Ovary (tissue), 9 donors: ENCODE data around the gene URM1. TPM values are rescaled to one million over a fixed set of nuclear protein-coding genes. Genes with fewer than 3 reads are reported as not detected.

ENCODE experiments used
- DNase-seq, 5 donors: peaks; one replicate each; pipeline ENCODE4 v3.0.0-alpha.2; 2019 to 2020
- H3K27ac ChIP-seq, 2 donors: fragments of 200-600 bp; one replicate each; pipeline versions ENCODE4 v1.5.1 to v1.8.0; 2019 to 2022
- H3K27me3 ChIP-seq: fragments of 200-600 bp; one replicate; pipeline ENCODE4 v1.8.0; 2022
- H3K36me3 ChIP-seq: fragments of 200-600 bp; sonication (generic); one replicate; pipeline ENCODE4 v1.5.1; 2019
- H3K4me1 ChIP-seq: one replicate; pipeline ENCODE4 v1.8.1; 2013; ENCODE audit warnings: mild to moderate bottlenecking, moderate library complexity; ENCODE audit not compliant: insufficient read depth
- H3K4me3 ChIP-seq: fragments of 200-600 bp; sonication (generic); one replicate; pipeline ENCODE4 v1.5.1; 2017
- H3K9me3 ChIP-seq, 2 donors: fragments of 200-600 bp in 1 of 2; sonication (generic) in 1 of 2; one replicate each; pipeline versions ENCODE4 v1.5.1 to v1.8.1; 2013 to 2019; ENCODE audit warnings: mild to moderate bottlenecking in 1 of 2, moderate library complexity in 1 of 2
- EP300 ChIP-seq: sonication (generic); formaldehyde crosslinking; IDR thresholded peaks from one replicate; pipeline ENCODE4 v1.6.1; 2017; ENCODE audit warnings: antibody characterized with exemption
- POLR2A ChIP-seq: fragments of 450-650 bp; IDR thresholded peaks from one replicate; pipeline ENCODE4 v1.6.1; 2017; ENCODE audit warnings: antibody characterized with exemption, mild to moderate bottlenecking, moderate library complexity
- WGBS, 3 donors: extraction: QIAGEN DNeasy Blood & Tissue Kit in 1 of 3; methylation state at CpG; one replicate each; pipeline versions ENCODE4 v1.1.5 to v1.1.7; 2013 to 2017; 5-methylcytosine and 5-hydroxymethylcytosine counted together
- intact Hi-C, 4 donors: fragments of 100-400 bp; cut with DNase I; formaldehyde crosslinking; loops; one replicate each; pipeline versions ENCODE4 v1.11.0 to v1.15.1; 2022 to 2023
- polyA plus RNA-seq, 2 donors: library from polyadenylated mRNA; stranded (reverse); fragments of 200-250 nt in 1 of 2; fragments of 350-450 nt in 1 of 2; fragmentation: Illumina TruSeq in 1 of 2; extraction: RNeasy Lipid Tissue Mini Kit (QIAGEN cat#74804) in 1 of 2; gene quantifications; one replicate each; pipeline ENCODE4 v1.2.3, GENCODE V29; 2013 to 2014
- total RNA-seq, 7 donors: library from RNA; depleted of rRNA in 2 of 7; stranded (reverse); fragments of >200 nt in 2 of 7; fragmentation: NEBNext Ultra II Directional in 3 of 7; extraction: Animal tissue kit (Norgen Biotek cat#: 25700) in 3 of 7; gene quantifications; one replicate each; pipeline versions ENCODE4 v1.1.0 to v1.2.4, GENCODE V29; 2016 to 2023
- TF ChIP-seq, protein P1 (sequence below), 3 donors: fragments of 450-650 bp in 2 of 3; fragments of 200-600 bp in 1 of 3; IDR thresholded peaks; one replicate each; pipeline versions ENCODE4 v1.5.1 to v1.8.0; 2016 to 2022; ENCODE audit warnings: antibody characterized with exemption in 3 of 3, mild to moderate bottlenecking in 1 of 3
- donor health status: DM: no; HTN: no; CAD: no; lungs with moderate emphysema.
- donor health status: DM: no; HTN: no; CAD: no.
- donor health status: Bipolar disorder and iron deficiency.
- donor health status: DM: yes; HTN: yes; CAD: no.
- donor health status: DM: no; HTN: no; CAD: no.
- donor health status: DM: yes; HTN: yes; CAD: no.

URM1 gene
- total and polyA plus RNA-seq, 9 donors = 20.5 to 51.4 (median 36.0) TPM

DNA sequence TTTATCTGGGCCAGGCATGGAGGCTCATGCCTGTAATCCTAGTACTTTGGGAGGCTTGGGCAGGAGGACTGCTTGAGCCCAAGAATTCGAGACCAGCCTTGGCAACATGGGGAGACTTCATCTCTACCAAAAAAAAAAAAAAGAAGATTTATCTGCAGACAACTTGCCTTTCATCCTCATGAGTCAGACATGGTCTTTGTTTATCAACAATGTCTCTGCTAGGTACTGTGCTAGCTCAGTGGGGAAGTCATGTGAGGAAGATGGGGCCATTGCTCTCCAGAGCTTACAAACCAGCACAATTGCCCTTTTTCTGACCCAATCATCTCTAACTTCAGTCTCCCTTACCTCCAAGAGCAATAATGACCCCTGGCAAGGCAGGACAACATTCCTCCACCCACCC lies 1.6 kb downstream of the URM1 start:
- H3K36me3 ChIP-seq = no peaks in the 10 kb centered on the region
- H3K4me3 ChIP-seq = no peak overlapping the region
- 80 to 90% (median 89%) methylated on average over 1 of the region's 1 CpG for WGBS, 3 donors
- H3K9me3 ChIP-seq = no peaks in the 10 kb centered on the region
- intact Hi-C loops = no loop called here
- DNase-seq = no peak
- H3K27ac ChIP-seq = no peak overlapping the region
- H3K4me1 ChIP-seq = peaks cover 1% of the 10 kb centered on the region
- TF ChIP-seq, protein P1, sequence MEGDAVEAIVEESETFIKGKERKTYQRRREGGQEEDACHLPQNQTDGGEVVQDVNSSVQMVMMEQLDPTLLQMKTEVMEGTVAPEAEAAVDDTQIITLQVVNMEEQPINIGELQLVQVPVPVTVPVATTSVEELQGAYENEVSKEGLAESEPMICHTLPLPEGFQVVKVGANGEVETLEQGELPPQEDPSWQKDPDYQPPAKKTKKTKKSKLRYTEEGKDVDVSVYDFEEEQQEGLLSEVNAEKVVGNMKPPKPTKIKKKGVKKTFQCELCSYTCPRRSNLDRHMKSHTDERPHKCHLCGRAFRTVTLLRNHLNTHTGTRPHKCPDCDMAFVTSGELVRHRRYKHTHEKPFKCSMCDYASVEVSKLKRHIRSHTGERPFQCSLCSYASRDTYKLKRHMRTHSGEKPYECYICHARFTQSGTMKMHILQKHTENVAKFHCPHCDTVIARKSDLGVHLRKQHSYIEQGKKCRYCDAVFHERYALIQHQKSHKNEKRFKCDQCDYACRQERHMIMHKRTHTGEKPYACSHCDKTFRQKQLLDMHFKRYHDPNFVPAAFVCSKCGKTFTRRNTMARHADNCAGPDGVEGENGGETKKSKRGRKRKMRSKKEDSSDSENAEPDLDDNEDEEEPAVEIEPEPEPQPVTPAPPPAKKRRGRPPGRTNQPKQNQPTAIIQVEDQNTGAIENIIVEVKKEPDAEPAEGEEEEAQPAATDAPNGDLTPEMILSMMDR (IDR thresholded peaks at IDR 0.05) = no peak
- TF ChIP-seq POLR2A (no peak), EP300 (no peak)
- no peaks in the 10 kb centered on the region for H3K27me3 ChIP-seq

DNA sequence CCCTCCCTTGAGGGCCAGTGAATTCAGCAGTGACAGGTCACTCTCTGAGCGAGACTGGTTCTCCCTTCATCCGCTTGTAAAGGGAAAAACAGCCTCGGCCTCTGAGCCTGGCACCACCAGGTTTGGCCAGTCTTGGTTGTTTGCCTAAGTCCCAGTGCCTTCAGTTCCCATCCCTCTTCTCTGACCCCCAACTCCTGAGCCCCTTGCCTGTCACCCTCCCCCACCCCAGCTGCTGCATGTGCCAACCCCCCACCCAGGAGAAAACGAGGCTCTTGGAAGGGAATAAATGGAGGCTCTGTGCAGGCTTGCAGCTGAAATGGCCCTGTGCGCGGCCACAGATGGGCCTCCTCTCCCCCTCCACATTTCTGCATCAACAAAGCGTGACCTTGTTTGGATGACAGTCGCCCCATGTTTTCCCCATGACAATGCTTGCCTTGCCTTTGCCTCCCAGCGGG lies 3.1 kb downstream of the URM1 start:
- Histone ChIP-seq H3K27ac (no peak overlapping the region), H3K4me3 (no peak overlapping the region), H3K36me3 (no peaks in the 10 kb centered on the region), H3K27me3 (no peaks in the 10 kb centered on the region), H3K4me1 (peaks cover 1% of the 10 kb centered on the region), H3K9me3 (no peaks in the 10 kb centered on the region)
- no peak for TF ChIP-seq EP300
- TF ChIP-seq, protein P1 (IDR thresholded peaks at IDR 0.05) = no peak
- TF ChIP-seq POLR2A = no peak
- intact Hi-C loops = no loop called here
- no peak for DNase-seq
- 76 to 80% (median 80%) methylated on average over 9 of the region's 9 CpGs for WGBS, 3 donors

DNA sequence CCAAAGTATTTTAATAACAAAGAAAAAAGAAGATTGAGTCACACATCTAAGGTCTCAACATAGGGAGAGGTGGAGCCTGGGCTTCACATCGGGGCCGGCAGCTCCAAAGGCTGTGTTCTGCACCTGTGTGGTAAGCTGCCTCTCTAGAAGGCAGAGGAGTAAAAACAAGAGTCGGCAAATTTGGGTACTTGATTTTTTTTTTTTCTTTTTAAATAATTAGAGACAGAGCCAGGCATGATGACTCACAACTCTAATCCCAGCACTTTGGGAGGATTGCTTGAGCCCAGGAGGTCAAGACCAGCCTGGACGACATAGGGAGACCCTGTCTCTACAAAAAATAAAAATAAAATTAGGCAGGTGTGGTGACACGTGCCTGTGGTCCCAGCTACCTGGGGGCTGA lies 4.7 kb downstream of the URM1 start:
- 48 to 54% (median 54%) methylated on average over 5 of the region's 5 CpGs for WGBS, 3 donors
- DNase-seq = no peak
- no peaks in the 10 kb centered on the region for H3K9me3 ChIP-seq
- TF ChIP-seq, protein P1 (IDR thresholded peaks at IDR 0.05) = no peak
- TF ChIP-seq EP300 (no peak), POLR2A (no peak)
- peaks cover 1% of the 10 kb centered on the region for H3K4me1 ChIP-seq
- H3K36me3 ChIP-seq = no peaks in the 10 kb centered on the region
- intact Hi-C loops = no loop called here
- no peak overlapping the region for H3K27ac ChIP-seq
- no peaks in the 10 kb centered on the region for H3K27me3 ChIP-seq
- H3K4me3 ChIP-seq = no peak overlapping the region

DNA sequence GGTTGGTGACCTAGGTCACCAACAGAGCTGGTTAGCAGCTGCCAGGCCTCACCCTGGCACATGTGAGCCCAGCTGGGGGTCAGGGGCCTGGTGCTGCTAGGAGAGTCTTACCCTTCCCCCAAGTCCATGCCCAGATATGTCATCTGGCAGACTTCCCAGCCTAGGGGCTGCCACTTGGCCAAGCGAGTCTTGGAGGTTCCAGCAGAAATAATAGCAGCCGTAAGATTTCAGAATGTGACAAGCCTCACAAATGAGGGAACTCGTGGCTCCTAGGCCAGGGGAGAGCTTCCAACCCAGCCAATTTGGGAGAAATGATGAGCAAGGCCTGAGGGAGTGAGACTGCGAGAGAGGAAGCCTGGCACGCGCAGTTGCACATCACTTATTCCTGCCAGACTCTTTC lies 11.1 kb downstream of the URM1 start:
- Histone ChIP-seq H3K36me3 (no peaks in the 10 kb centered on the region), H3K9me3 (no peaks in the 10 kb centered on the region), H3K27me3 (no peaks in the 10 kb centered on the region), H3K4me3 (no peak overlapping the region), H3K27ac (no peak overlapping the region), H3K4me1 (no peaks in the 10 kb centered on the region)
- no peak for DNase-seq
- 56 to 66% (median 65%) methylated on average over 6 of the region's 6 CpGs for WGBS, 3 donors
- intact Hi-C loops = no loop called here
- no peak for TF ChIP-seq POLR2A
- TF ChIP-seq EP300 = no peak
- TF ChIP-seq, protein P1 (IDR thresholded peaks at IDR 0.05) = no peak
